Brain microvascular endothelial cell (primary cell): ENCODE data around the gene GFOD2.

ENCODE experiments used
- DNase-seq: peaks from one replicate; pipeline ENCODE4 v3.0.0-alpha.2; 2020
- H3K27ac ChIP-seq: fragments of 250-450 bp; sonication (Bioruptor Pico); 2 replicates; pipeline ENCODE4 v1.5.1; 2020; ENCODE audit warnings: mild to moderate bottlenecking, moderate library complexity
- H3K27me3 ChIP-seq: fragments of 250-450 bp; sonication (Bioruptor Pico); replicated peaks from 2 replicates; pipeline ENCODE4 v1.5.1; 2020; ENCODE audit warnings: mild to moderate bottlenecking
- H3K36me3 ChIP-seq: fragments of 250-450 bp; sonication (Bioruptor Pico); replicated peaks from 2 replicates; pipeline ENCODE4 v1.5.1; 2020; ENCODE audit warnings: mild to moderate bottlenecking
- H3K4me3 ChIP-seq: 2 replicates; pipeline ENCODE4 v1.5.1; 2011; ENCODE audit warnings: low read depth, mild to moderate bottlenecking, control low read depth, low read length, moderate library complexity
- in situ Hi-C: cut with HindIII; loops from 2 replicates; pipeline ENCODE4 v1.10.0; 2017; ENCODE audit warnings: low sequenced_read_pairs, low pct_ligation_motif_present
- TF ChIP-seq, protein P1 (sequence below): IDR thresholded peaks from 2 replicates; pipeline ENCODE4 v1.5.1; 2011; ENCODE audit warnings: low read depth, mild to moderate bottlenecking, moderate library complexity, low read length, control low read depth, inconsistent platforms; ENCODE audit errors: missing control alignments

The GFOD2 gene

DNA sequence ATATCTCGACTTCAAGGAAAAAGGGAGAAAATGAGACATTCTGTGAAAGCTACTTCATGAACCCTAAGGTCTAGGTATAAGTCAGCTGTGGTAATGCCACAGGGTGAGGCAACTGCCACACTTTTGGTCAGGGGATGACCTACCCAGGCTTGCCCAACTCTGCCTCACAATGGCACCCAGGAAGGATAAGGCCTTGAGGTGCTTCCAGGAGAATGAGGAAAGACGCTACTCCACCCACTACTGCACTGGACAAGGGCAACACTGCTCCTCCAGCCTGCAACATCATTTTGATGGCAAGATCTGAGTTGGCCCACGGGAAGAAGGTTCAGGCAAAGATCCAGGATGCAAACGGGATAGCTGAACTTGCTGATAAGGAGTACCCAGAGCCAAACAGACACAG is 22.0 kb upstream of the GFOD2 start:
- in situ Hi-C loops = no loop called here
- no peaks in the 10 kb centered on the region for H3K27me3 ChIP-seq
- TF ChIP-seq, protein P1, sequence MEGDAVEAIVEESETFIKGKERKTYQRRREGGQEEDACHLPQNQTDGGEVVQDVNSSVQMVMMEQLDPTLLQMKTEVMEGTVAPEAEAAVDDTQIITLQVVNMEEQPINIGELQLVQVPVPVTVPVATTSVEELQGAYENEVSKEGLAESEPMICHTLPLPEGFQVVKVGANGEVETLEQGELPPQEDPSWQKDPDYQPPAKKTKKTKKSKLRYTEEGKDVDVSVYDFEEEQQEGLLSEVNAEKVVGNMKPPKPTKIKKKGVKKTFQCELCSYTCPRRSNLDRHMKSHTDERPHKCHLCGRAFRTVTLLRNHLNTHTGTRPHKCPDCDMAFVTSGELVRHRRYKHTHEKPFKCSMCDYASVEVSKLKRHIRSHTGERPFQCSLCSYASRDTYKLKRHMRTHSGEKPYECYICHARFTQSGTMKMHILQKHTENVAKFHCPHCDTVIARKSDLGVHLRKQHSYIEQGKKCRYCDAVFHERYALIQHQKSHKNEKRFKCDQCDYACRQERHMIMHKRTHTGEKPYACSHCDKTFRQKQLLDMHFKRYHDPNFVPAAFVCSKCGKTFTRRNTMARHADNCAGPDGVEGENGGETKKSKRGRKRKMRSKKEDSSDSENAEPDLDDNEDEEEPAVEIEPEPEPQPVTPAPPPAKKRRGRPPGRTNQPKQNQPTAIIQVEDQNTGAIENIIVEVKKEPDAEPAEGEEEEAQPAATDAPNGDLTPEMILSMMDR = no peak

DNA sequence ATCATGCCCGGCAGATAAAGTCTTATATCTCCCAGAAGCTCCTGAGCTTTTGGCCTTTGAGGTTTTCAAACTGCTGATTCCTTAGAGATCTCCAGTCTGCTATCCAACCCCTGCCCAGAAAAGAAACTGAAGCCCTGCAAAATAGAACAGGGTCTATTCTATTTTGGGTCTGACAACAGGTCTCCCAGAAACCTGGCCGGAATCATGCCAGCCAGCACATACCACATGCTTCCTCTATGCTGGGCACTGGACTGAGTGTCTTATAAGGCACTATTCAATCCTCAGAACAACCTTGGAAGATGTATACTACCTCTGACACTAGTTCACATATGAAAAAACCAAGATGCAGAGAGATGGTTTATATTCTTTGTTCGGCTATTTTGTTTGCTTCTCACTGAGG is 21.3 kb upstream of the GFOD2 start:
- Histone ChIP-seq H3K27ac (no peak overlapping the region), H3K4me3 (no peak overlapping the region), H3K27me3 (no peaks in the 10 kb centered on the region), H3K36me3 (peaks cover 12% of the 10 kb centered on the region)
- TF ChIP-seq, protein P1 = no peak
- no peak for DNase-seq
- in situ Hi-C loops = no loop called here

More for the DNA sequence above, 22.0 kb upstream of the GFOD2 start:
- H3K4me3 ChIP-seq = no peak overlapping the region
- DNase-seq = no peak
- H3K27ac ChIP-seq = no peak overlapping the region
- peaks cover 12% of the 10 kb centered on the region for H3K36me3 ChIP-seq

DNA sequence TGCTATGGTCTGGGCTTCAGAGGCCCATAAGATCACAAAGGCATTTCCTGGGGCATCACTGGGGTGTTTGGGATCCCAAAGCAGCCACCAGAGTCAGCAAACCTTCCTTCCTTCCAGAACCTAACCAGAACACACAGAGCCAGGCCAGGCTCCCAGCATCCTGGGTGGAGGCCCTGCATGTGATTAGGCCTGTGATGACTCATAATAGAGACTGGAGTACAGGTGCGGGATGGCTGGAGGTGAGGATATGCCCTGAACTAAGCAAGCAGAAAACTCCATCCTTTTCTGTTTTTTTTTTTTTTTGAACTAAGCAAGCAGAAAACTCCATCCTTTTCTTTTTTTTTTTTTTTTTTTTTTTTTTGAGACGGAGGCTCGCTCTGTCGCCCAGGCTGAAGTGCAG is 17.7 kb upstream of the GFOD2 start:
- TF ChIP-seq, protein P1 = no peak

DNA sequence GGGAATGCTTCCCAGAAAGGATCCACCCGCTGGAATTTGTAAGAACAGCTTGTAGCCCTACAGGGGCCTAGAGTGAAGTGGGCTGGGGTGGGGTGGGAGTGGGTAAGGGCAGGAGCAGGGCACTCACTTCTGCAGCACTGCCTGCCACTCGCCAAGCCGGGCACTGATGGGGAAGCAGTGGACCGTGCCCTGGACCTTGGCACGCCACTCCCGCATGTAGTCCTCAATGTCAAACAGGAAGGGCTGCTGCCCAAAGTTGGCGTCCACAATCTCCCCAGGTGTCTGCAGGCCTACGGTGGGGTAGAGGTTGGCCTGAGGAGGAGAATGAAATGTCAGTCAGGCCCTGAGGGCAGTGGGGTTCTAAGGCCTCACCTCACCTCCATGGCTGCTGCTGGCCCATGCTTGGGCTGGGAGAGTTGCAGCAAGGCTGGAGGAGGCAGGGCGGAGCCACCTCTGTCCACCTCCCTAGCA is 15.7 kb upstream of the GFOD2 start:
- DNase-seq = no peak

More for the DNA sequence above, 17.7 kb upstream of the GFOD2 start:
- no peak overlapping the region for H3K27ac ChIP-seq
- peaks cover 5% of the 10 kb centered on the region for H3K36me3 ChIP-seq
- no peak for DNase-seq
- in situ Hi-C loops = no loop called here
- no peak overlapping the region for H3K4me3 ChIP-seq
- no peaks in the 10 kb centered on the region for H3K27me3 ChIP-seq

DNA sequence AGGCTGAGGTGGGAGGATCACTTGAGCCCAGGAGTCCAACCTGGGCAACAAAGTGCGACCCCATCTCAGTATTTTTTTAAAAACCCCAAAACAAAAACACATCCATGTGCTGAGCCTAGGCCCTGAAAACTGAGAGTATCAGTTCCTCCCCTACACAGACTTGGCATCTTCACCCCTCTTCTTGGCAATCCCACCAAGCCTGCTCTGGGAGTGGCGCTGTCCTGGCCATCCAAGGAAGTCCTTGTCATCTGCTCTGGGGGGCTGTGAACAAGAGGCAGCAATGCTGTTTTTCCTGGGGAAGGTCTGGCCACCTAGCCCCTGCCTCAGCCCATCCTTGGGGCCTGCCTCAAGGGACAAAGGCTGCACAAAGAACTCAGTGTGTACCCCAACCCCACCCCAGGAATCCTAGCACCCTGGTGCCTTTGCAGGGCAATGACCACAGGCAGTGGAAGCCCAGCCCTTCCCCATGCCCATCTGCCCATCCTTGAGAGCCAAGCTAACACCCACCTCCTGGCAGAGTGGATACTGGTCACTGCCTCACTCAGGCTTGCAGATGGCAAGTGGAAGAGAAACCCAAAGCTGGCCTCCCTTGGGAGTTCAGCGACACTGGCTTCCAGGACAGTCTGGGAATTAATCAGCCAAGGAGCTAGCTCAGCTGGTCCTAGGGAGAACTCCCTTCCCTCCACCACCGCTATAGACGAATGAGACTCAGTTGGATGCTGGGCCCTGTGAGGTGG is 14.8 kb upstream of the GFOD2 start:
- H3K4me3 ChIP-seq = no peak overlapping the region
- no peak overlapping the region for H3K27ac ChIP-seq
- in situ Hi-C loops = no loop called here
- TF ChIP-seq, protein P1 = no peak
- H3K27me3 ChIP-seq = no peaks in the 10 kb centered on the region
- peaks cover 20% of the 10 kb centered on the region for H3K36me3 ChIP-seq
- DNase-seq = no peak

More for the DNA sequence above, 15.7 kb upstream of the GFOD2 start:
- no peaks in the 10 kb centered on the region for H3K27me3 ChIP-seq
- H3K4me3 ChIP-seq = no peak overlapping the region
- no peak overlapping the region for H3K27ac ChIP-seq
- peaks cover 11% of the 10 kb centered on the region for H3K36me3 ChIP-seq
- TF ChIP-seq, protein P1 = no peak
- in situ Hi-C loops = no loop called here

DNA sequence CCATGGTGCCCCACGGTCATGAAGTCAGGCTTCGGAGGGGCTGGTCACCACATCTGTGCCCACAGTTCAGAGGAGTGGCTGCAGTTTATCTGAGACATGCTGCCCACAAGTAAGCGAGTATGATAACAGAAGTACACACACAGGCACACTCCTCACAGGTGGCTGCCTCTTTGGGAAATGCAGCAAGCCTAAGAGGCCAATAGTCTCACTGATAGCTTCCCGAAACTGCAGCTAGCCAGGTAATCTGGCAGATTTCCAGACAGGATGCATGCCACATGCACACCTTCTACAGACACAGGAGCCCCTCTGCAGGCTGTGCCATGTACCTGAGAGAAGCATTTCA is 12.6 kb upstream of the GFOD2 start:
- TF ChIP-seq, protein P1 = no peak
- no peak overlapping the region for H3K27ac ChIP-seq
- DNase-seq = no peak
- in situ Hi-C loops = no loop called here
- H3K4me3 ChIP-seq = no peak overlapping the region
- no peaks in the 10 kb centered on the region for H3K27me3 ChIP-seq
- peaks cover 32% of the 10 kb centered on the region for H3K36me3 ChIP-seq
